GM18519 (cell line): ENCODE measurements around the gene HGD.
A peak's percentile ranks its signal among the peaks of the same experiment; 100 is the strongest.
"Not testable (repeated sequence)": the region's sequence is repeated elsewhere in the genome, so short reads cannot be mapped to it uniquely, and the experiment has no call there.

Experiments
- ATAC-seq: cut with Tn5 transposase; IDR thresholded peaks from one replicate; pipeline ENCODE4 v1.9.1; 2021; ENCODE audit warnings: mild to moderate bottlenecking, moderate library complexity; ENCODE audit not compliant: unreplicated experiment, low FRiP score

The HGD gene

GRCh38 chr3:120680193-120680894 is 1.7 kb downstream of the HGD start:
- no peak for ATAC-seq

- no peak for ATAC-seq
Observed at GRCh38 chr3:120678984-120679383, 3.1 kb downstream of the HGD start.

DNA sequence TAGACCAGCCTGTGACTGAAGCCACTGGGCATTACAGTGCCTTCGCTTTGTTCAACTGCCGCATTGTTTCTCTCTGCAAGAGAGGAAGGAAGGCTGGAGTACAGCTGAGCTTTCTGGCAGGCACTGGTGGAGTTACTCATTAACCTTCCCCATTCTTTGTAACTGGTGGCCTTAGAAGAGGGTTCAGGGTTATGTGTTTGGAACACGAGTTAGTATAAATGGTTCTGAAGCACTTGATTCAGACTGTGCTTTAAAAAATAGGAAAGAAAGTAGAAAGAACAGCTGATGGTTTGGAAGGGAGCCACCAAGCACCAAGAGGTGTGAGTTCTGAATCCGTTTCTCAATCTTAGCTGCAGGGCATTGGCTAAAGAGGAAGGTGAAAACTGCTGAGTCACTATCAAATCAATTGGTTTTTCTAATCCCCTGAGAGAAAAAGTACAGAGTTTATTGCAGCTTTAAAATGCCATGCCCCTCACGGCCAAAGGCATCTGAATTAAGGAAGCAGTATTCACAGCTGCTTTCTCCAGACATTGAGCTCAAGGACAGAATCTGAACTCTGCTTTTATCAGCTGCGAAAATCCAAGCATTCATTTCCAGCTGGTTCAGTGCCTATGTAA is 3.6 kb downstream of the HGD start:
- peak; percentile 45 for ATAC-seq

DNA sequence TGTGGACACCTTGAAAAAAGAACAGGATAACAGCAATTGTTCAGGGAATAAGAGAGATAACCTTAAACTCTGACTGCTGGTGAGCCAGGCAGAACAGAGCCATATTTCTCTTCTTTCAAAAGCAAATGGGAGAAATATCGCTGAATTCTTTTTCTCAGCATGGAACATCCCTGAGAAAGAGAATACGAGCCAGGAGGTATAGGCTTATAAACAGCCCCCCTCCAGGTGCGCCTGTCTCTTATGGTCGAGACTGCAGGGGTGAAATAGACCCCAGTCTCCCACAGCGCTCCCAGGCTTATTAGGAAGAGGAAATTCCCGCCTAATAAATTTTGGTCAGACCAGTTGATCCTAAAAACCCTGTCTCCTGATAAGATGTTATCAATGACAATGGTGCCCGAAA is 4.8 kb downstream of the HGD start:
- ATAC-seq: not testable (repeated sequence)

DNA sequence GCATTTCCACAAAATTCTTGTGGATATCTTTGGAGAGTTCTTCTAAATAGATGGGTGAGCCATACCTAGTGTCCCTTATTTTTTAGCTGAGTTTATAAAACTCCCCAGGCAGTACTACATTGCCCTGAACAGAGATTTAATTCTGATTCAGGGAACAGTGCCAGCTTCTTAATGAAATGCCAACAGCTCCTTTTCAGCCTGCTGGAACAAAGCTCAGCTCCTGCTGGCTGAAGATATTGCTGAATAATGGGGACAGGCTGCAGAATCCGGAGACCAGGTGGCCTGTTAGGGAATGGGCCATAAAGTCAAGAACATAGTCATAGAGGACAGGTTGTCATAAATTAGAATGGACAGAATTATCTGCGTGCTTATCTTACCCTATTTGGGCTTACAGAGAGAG is 8.9 kb downstream of the HGD start:
- no peak for ATAC-seq

GRCh38 chr3:120670576-120670975 is 11.5 kb downstream of the HGD start:
- ATAC-seq: no peak

DNA sequence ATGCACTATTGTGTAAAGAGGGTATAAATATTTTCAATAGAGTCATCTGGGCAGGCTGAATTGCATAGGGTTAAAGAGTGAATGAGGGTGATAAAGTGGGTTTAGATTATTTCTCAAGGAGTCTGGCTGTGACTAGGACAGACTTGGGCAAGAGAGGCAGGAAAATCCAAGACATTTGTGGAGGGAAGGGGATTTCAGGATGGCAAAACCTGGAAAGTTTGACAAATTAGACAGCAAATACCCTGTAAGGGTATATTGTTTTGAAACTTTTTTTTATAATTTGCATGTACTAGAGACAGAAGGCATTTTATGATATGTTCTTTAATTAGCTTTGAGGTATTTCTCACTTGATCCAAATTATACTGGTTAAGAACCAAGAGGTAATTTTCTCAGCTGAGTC is 17.1 kb downstream of the HGD start:
- ATAC-seq: no peak

GRCh38 chr3:120661945-120662344 is 20.1 kb downstream of the HGD start:
- ATAC-seq: no peak

GRCh38 chr3:120661106-120661905 is 20.7 kb downstream of the HGD start:
- ATAC-seq: no peak

DNA sequence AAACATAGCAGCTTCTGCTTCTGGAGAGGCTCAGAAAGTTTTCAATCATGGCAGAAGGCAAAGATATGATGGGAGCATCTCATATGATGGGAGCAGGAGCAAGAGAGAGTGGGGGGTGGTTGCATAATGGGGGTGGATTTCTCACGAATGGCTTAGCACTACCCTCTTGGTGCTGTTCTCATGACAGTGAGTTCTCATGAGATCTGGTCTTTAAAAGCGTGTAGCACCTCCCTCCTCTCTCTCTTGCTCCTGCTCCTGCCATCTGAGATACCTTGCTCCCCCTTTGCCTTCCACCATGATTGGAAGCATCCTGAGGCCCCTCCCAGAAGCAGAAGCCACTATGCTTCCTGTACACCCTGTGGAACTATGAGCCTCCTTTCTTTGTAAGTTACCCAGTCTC is 22.2 kb downstream of the HGD start:
- ATAC-seq: no peak

- no peak for ATAC-seq
Observed at GRCh38 chr3:120659285-120659684, 22.8 kb downstream of the HGD start.

GRCh38 chr3:120652896-120653545 is 29.0 kb downstream of the HGD start:
- ATAC-seq: no peak

DNA sequence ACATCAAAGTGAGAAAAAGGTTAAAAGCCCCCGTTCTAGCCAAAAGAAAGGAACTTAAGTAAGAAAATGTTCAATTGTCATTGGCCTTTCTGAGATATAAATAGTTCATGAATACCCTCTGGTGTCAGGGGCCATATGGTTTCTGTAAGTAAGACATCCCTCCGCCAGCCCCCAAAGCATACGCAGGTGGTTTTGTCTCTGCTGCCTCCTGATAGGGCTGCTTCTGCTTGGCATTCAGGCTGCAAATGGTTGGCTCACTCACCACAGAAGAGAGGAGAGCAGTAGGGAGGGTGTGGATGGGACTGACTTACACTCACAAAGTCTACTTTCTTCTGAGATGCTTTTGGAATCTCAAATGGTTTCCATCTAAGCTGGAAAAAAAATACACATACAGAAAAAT is 29.8 kb downstream of the HGD start:
- no peak for ATAC-seq

GRCh38 chr3:120650311-120650710 is 31.7 kb downstream of the HGD start:
- no peak for ATAC-seq

DNA sequence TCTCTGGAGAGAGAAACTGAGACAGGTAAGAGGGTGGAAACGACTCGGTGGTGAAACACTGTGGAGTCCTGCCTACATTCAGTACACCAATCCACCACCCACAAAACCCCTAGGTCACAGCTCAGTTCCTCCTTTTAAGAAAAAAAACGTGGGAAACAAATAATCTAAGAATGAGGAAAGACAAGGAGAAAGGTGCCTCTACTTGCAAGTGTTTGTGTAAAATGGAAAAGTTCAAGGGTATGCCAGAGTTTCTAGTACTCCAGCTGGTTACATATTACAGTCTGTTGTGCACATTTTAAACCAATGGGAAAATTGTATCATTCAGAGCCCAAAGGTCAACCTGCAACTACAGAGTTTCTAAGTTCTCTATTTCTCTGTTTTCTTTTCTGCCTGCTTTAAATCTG is 32.2 kb downstream of the HGD start:
- ATAC-seq: no peak

GRCh38 chr3:120648290-120648689 is 33.7 kb downstream of the HGD start:
- ATAC-seq: no peak

DNA sequence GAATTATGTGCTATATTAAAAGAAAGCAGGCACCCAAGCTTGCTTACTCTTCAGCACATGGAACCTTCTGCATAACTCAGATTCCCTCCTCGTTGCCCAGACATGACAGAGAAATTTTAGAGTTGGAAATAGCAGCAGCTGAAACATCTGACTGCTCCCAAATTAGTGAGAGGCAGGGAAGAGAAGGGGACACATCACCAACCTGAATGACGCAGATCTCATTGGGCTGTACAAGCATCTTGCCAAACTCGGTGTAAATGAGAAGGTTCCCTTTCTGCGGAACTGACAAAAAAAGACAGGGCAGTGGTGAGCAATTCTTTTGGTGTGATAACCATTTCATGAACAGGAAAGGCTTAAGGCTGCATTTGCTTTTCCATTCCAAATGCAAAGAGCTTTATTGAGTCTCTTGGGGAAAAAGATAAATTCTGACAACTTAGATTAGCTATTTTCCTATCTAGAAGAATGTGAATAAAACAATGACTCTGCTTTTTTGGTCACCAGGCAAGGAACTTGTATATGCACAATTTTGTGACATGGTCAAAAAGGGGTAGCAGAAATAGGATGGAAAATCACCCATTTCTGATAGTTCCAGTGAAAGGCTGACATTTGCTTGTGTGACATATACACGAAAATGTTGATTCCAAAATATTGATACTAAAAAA is 35.1 kb downstream of the HGD start:
- ATAC-seq: no peak

GRCh38 chr3:120645083-120645845 is 36.8 kb downstream of the HGD start:
- no peak for ATAC-seq

- ATAC-seq: no peak
Observed at GRCh38 chr3:120642368-120642948, 39.6 kb downstream of the HGD start.
